ENCODE results near the gene PICALM. TPM values are rescaled to one million over a fixed set of nuclear protein-coding genes. Genes with fewer than 3 reads are reported as not detected.
A peak's percentile ranks its signal among the peaks of the same experiment; 100 is the strongest.

PICALM gene
- total RNA-seq, 1 donor from 2014 or later: 117 TPM

DNA sequence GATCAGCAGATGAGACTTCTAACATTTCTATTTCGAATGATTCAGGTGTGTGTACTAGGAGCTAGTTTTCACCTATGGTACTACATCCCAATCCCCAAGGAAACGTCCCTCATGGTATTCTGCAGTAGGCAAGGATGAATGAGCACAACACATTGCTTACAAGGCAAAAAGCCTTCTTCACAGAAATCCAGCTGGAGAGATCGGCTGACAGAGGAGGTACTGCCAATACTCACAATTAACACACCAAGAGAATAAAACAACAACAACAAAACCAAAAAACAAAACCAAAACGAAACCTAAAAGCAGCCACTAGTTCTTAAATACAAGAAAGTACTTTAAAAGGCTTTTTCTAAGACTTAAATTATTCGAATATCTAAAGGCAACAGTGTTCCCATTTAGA, 101.4 kb downstream of the PICALM start:
- H3K4me3 Mint-ChIP-seq (ENCODE audit: unreplicated experiment): no peak overlapping the region
- no peaks in the 10 kb centered on the region for H3K27me3 Mint-ChIP-seq (ENCODE audit: unreplicated experiment)
- H3K36me3 Mint-ChIP-seq (ENCODE audit: unreplicated experiment): no peaks in the 10 kb centered on the region
- TF ChIP-seq CTCF (IDR thresholded peaks at IDR 0.05; ENCODE audit: partially characterized antibody, unreplicated experiment): no peak
- no peak for DNase-seq
- no peaks in the 10 kb centered on the region for H3K4me1 Mint-ChIP-seq (ENCODE audit: low read depth, unreplicated experiment)
- H3K9me3 Mint-ChIP-seq (ENCODE audit: unreplicated experiment): peaks cover 2% of the 10 kb centered on the region
- H3K27ac Mint-ChIP-seq (ENCODE audit: unreplicated experiment): no peak overlapping the region

DNA sequence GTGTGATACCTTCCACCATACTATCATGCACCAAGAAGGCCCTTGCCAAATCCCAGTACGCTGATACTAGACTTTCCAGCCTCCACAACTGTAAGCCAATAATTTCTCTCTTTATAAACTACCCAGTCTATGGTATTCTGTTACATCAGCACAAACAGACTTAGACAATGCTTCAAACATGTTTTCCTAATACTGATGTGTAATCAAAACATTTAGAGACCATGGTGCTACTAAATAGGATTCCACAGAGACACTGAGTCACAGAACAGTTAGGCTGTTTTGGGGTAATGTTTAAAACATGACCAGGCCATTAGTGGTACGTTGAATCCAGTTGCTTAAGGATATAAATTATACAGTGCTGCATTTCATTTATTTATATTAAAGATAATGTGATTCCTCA, 103.7 kb downstream of the PICALM start:
- DNase-seq: no peak
- Mint-ChIP-seq H3K27ac (ENCODE audit: unreplicated experiment) (no peak overlapping the region), H3K4me1 (ENCODE audit: low read depth, unreplicated experiment) (peaks cover 6% of the 10 kb centered on the region), H3K4me3 (ENCODE audit: unreplicated experiment) (no peak overlapping the region), H3K9me3 (ENCODE audit: unreplicated experiment) (peaks cover 2% of the 10 kb centered on the region), H3K36me3 (ENCODE audit: unreplicated experiment) (no peaks in the 10 kb centered on the region), H3K27me3 (ENCODE audit: unreplicated experiment) (no peaks in the 10 kb centered on the region)
- no peak for TF ChIP-seq CTCF (IDR thresholded peaks at IDR 0.05; ENCODE audit: partially characterized antibody, unreplicated experiment)

GRCh38 chr11:85961930-85962363, 106.9 kb downstream of the PICALM start:
- H3K4me1 Mint-ChIP-seq (ENCODE audit: low read depth, unreplicated experiment): peaks cover 6% of the 10 kb centered on the region
- no peaks in the 10 kb centered on the region for H3K27me3 Mint-ChIP-seq (ENCODE audit: unreplicated experiment)
- TF ChIP-seq CTCF (IDR thresholded peaks at IDR 0.05; ENCODE audit: partially characterized antibody, unreplicated experiment): no peak
- no peaks in the 10 kb centered on the region for H3K36me3 Mint-ChIP-seq (ENCODE audit: unreplicated experiment)
- peaks cover 2% of the 10 kb centered on the region for H3K9me3 Mint-ChIP-seq (ENCODE audit: unreplicated experiment)
- no peak overlapping the region for H3K4me3 Mint-ChIP-seq (ENCODE audit: unreplicated experiment)
- H3K27ac Mint-ChIP-seq (ENCODE audit: unreplicated experiment): peak overlapping the region; percentile 1
- no peak for DNase-seq

DNA sequence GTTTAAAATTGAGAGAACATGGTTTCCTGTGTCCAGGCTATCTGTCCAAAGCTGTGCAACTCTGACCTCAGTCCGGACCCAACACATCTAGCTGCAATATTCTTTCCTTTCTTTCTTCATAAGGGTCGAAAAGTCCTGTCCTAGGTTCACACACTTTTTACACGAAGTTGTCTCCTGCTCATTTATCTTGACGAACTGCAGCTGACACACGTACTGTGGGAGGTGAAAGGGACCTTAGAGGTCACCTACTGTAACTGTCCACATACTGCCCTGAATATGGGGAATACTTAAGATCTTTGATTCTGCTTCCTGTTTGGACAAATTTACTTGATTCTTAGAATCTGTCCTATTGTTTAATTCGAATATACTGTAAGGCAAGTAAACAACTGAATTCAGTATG, 107.8 kb downstream of the PICALM start:
- no peak overlapping the region for H3K27ac Mint-ChIP-seq (ENCODE audit: unreplicated experiment)

GRCh38 chr11:85960678-85961077, 108.2 kb downstream of the PICALM start:
- no peaks in the 10 kb centered on the region for H3K36me3 Mint-ChIP-seq (ENCODE audit: unreplicated experiment)
- TF ChIP-seq CTCF (IDR thresholded peaks at IDR 0.05; ENCODE audit: partially characterized antibody, unreplicated experiment): no peak
- no peaks in the 10 kb centered on the region for H3K27me3 Mint-ChIP-seq (ENCODE audit: unreplicated experiment)
- no peak for DNase-seq
- H3K27ac Mint-ChIP-seq (ENCODE audit: unreplicated experiment): no peak overlapping the region
- no peak overlapping the region for H3K4me3 Mint-ChIP-seq (ENCODE audit: unreplicated experiment)
- peaks cover 10% of the 10 kb centered on the region for H3K4me1 Mint-ChIP-seq (ENCODE audit: low read depth, unreplicated experiment)
- peaks cover 2% of the 10 kb centered on the region for H3K9me3 Mint-ChIP-seq (ENCODE audit: unreplicated experiment)

More for the DNA sequence above, 107.8 kb downstream of the PICALM start:
- TF ChIP-seq CTCF (IDR thresholded peaks at IDR 0.05; ENCODE audit: partially characterized antibody, unreplicated experiment): no peak
- peaks cover 2% of the 10 kb centered on the region for H3K9me3 Mint-ChIP-seq (ENCODE audit: unreplicated experiment)
- H3K27me3 Mint-ChIP-seq (ENCODE audit: unreplicated experiment): no peaks in the 10 kb centered on the region
- H3K36me3 Mint-ChIP-seq (ENCODE audit: unreplicated experiment): no peaks in the 10 kb centered on the region
- H3K4me3 Mint-ChIP-seq (ENCODE audit: unreplicated experiment): no peak overlapping the region
- peaks cover 9% of the 10 kb centered on the region for H3K4me1 Mint-ChIP-seq (ENCODE audit: low read depth, unreplicated experiment)
- DNase-seq: no peak

Data from glutamatergic neuron (in vitro differentiated cells).